ENCODE measurements around the gene KRT76.

The KRT76 gene

GRCh38 chr12:52813203-52813819 is 36.2 kb upstream of the KRT76 start:
- DNase-seq (ENCODE audit: low read depth), result no peak
- H3K4me3 ChIP-seq (ENCODE audit: control insufficient read depth, low read depth, low read length), result no peak overlapping the region
- no peak for TF ChIP-seq CTCF (IDR thresholded peaks at IDR 0.05; ENCODE audit: control insufficient read depth, insufficient read depth, low read depth, low read length, missing control alignments)

GRCh38 chr12:52812749-52813148 is 35.6 kb upstream of the KRT76 start:
- no peak for TF ChIP-seq CTCF (IDR thresholded peaks at IDR 0.05; ENCODE audit: control insufficient read depth, insufficient read depth, low read depth, low read length, missing control alignments)
- no peak for DNase-seq (ENCODE audit: low read depth)
- H3K4me3 ChIP-seq (ENCODE audit: control insufficient read depth, low read depth, low read length), result no peak overlapping the region

- H3K4me3 ChIP-seq (ENCODE audit: control insufficient read depth, low read depth, low read length), result no peak overlapping the region
- DNase-seq (ENCODE audit: low read depth), result no peak
- no peak for TF ChIP-seq CTCF (IDR thresholded peaks at IDR 0.05; ENCODE audit: control insufficient read depth, insufficient read depth, low read depth, low read length, missing control alignments)
Observed at GRCh38 chr12:52812073-52812400, 34.9 kb upstream of the KRT76 start.

- no peak for TF ChIP-seq CTCF (IDR thresholded peaks at IDR 0.05; ENCODE audit: control insufficient read depth, insufficient read depth, low read depth, low read length, missing control alignments)
- no peak overlapping the region for H3K4me3 ChIP-seq (ENCODE audit: control insufficient read depth, low read depth, low read length)
- no peak for DNase-seq (ENCODE audit: low read depth)
Observed at GRCh38 chr12:52811191-52812072, 34.3 kb upstream of the KRT76 start.

GRCh38 chr12:52810554-52810953 is 33.4 kb upstream of the KRT76 start:
- no peak for DNase-seq (ENCODE audit: low read depth)
- no peak overlapping the region for H3K4me3 ChIP-seq (ENCODE audit: control insufficient read depth, low read depth, low read length)
- no peak for TF ChIP-seq CTCF (IDR thresholded peaks at IDR 0.05; ENCODE audit: control insufficient read depth, insufficient read depth, low read depth, low read length, missing control alignments)

GRCh38 chr12:52809166-52809565 is 32.0 kb upstream of the KRT76 start:
- TF ChIP-seq CTCF (IDR thresholded peaks at IDR 0.05; ENCODE audit: control insufficient read depth, insufficient read depth, low read depth, low read length, missing control alignments), result no peak
- no peak overlapping the region for H3K4me3 ChIP-seq (ENCODE audit: control insufficient read depth, low read depth, low read length)
- DNase-seq (ENCODE audit: low read depth), result no peak
